Measurements from ENCODE around the gene FEM1B. TPM values are rescaled to one million over a fixed set of nuclear protein-coding genes. Genes with fewer than 3 reads are reported as not detected.

The FEM1B gene
- total RNA-seq, 1 donor from 2014 or later = 54.1 TPM

DNA sequence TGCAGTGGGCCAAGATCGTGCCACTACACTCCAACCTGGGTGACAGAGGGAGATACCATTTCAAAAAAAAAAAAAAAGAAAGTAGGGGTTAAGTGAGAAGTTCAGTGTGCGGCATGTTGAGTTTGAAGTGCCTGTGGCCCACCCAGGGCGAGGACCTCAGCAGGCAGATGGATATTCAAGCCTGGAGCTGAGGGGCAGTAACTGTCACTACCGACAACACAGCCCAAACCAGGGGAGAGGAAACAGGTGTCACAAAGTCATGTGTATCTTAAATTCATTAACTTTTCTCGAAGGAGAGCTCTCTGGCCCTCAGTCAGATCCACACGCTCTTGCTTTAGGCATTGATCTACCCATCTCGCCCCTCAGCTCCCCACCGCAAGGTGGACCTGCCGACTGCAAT is 45.3 kb downstream of the FEM1B start:
- DNase-seq (ENCODE audit: low read depth) = no peak

DNA sequence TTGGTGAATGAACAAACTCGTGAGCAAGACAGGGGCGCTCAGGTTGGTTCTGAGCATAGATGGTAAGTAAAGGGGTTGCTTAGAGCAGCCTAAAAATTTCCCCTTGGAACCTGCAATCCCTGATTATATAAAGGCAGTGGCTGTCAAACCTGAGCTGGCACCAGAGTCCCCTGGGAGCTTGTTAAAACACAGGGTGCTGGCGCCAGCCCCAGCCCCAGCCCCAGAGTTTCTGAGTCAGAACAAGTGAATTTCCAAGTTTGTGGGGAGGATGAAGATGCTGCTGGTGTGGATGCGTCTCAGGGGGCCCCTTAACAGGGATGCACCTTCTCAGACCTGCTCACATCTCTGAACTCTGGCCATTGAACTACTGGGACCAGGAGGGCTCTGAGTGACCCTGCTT is 48.2 kb downstream of the FEM1B start:
- DNase-seq (ENCODE audit: low read depth) = no peak

DNA sequence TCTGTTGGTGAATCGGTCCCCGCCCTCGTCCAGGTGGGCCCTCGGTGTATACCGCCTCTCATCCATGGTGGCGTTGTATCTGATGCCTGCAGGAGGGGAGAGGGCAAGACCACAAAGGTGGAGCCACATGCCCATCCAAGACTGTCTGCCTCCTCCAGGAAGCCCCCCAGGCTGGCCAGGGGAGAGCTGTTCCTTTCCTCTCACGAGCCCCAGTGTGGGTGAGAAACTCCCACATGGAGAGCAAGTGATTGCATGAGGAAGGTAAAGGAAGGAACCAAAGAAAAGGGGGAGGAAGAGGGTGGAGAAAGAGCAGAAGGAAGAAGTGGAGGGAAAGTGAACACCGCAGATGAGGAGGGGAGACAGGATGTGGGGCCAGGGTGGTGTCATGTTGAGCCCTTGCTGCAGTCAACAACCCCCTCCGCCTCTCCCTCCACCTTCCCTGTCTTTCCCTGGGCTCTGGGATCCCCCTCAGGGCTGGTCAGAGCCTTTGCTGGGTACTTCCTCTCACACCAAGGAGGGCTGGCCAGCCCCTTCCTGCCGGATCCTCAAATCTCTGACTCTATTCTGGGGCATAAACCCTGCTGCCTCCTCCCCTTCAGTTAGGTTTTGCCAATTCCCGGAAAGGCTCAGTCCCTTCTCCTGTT is 49.3 kb downstream of the FEM1B start:
- no peak for DNase-seq (ENCODE audit: low read depth)

DNA sequence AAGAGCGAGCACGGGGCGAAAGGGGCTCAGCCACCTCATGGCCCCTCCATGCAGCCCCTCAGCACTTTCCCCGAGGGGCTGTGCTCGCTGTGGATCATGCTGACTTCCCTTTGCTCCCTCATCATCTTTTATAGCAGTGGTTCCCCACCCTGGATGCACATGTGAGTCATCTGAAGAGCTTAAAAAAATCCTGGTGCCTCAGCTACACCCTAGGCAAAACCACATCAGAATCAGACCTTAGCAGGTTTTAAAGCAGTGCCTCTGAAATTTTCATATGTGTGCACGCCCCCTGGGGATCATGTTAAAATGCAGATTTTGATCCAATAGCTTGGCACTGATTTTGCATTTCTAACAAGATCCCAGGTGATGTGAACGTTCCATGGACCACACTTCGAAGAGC is 50.9 kb downstream of the FEM1B start:
- no peak for DNase-seq (ENCODE audit: low read depth)

DNA sequence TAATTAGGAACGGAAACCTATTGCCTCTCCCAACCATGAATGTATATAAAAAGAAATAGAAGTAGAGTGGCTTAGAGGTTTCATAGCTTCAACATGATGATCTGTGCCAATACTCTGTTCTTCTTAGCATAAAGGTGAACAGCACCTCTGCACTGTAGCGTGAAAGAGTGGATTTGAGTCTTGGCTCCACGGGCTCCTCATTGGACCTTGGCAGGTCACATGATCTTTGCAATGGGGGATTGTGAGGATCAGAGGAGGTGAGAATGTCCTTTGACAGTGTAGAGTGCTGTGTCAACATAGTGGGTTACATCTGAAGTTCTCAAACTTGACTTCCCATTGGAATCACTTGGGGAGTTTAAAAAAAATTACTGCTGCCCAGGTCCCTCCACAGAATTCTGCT is 51.4 kb downstream of the FEM1B start:
- no peak for DNase-seq (ENCODE audit: low read depth)

DNA sequence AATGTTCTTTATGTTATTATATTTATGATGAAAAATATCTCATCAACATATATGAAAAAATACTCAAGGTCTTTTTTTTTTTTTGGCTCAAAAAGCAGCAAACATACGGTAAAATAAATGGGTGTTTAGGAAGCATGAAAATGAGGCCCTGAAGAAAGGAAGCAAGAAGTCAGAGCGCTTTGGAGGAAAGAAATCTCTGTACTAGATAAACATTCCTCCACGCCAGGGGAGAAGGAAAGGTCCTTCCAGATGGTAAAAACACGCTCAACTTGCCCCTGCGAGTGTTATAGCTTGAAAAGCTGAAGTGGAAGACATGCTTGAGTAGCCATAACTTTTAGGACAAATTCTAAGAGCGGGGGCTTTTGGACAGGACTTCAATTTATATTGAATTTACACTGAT is 52.9 kb downstream of the FEM1B start:
- DNase-seq (ENCODE audit: low read depth) = no peak

DNA sequence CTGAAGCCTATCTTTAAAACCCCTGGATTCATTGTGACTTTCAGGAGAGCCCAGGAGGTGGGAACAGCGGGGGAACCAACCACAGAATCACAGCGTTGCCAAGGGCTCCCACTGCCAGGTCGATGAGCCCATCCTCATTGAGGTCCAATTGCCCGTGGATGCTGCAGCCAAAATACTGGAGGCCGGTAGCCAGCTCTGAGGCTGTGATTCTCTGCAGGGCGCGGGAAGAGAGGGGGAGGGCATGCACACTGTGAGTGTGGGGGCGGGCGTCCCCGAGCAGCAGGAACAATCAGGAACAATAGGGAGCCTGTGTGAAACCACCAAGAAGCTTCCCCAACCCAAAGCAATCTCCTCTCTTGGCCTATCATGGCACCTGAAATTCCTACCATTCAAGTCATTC is 53.4 kb downstream of the FEM1B start:
- DNase-seq (ENCODE audit: low read depth) = no peak

DNA sequence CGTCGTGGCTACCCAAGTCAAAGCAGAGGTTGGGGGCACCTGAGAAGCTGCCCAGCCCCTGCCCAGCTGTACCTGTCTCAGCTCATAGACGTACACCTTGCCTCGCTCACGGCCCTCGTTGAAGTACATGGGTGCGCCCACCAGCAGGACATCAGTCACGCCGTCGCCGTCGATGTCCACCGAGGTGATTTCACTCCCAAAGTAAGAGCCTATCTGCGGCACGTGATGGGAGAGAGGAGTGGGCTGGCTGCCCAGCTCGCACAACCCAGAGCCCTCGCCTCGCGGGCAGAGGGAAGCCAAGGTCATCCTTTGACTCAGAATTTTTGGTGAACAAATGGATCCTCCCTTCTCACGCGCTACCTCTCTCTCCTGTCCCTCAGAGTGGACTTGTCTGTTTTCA is 54.7 kb downstream of the FEM1B start:
- no peak for DNase-seq (ENCODE audit: low read depth)

DNA sequence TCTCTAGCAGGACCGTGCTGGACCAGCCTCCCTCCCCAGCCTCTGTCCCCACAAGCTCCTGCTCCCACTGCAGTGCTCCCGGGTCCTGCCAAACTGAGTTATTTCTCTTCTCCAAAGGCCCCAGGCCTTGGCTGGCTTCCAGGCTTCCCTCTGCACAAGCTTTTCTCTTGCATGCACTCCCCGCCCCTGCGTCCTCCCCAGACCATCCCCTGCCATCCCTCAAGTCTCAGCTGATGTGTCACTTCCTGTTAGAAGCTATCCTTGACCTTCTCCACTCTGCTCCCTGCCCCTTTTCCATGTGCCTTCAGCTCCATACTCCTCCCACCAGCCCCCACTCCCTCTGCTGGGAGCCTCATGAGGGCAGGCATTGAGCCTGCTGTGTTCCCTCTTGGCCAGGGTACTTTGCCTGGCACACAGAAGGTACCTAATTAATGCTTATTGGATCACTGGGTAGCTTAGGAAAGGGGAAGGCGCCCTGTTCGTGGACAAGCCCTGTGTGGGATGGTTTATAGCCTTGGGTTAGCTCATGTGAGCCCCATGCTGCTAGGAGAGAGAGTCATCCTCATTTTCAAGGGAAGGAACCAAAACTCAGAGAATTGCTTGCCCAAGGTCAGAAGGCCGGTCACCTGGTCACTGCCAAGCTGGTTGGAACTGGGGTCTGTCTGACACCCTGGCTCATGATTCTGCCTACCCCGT is 56.4 kb downstream of the FEM1B start:
- no peak for DNase-seq (ENCODE audit: low read depth)

DNA sequence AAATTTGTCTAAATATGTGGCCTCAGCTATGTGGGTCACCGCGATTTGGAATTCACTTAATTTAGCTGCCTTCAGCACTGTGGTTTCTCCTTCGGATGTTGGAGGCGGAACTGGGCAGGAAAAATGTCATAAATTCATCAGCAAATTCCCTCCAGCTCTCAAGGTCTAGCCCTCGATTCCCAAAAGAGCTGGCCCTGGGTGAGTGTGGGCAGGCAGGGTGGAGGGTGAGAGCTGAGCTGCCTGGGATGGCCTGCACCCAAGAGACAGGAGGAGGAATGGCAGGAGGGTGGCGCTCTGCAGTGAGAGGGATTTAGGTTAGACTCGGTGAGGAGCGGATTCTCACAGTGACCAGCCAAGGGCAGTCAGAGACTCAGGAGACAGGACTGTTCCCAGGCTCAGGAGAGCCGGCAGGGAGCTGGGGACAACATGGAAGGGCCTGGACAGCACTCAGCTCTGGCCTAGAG is 57.1 kb downstream of the FEM1B start:
- peak; percentile 31 for DNase-seq (ENCODE audit: low read depth)

DNA sequence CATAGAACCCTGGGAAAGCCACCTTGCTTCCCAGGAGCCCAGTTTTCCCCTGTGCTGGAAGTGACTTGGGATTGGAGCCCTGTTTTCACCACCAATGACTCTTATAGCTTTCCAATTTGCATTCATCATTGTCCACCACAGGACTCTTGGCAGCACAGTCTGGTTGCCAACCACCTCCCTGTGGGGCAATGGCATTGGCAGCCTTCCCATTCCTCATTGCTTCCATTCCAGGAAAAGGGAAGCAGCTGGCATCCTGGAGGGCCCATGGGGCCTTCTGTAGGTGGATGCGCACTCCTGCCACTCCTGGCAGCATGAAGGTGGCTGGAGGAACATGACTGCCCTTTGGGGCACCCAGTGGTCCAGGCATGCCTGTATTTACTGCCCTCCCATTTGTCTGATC is 57.7 kb downstream of the FEM1B start:
- DNase-seq (ENCODE audit: low read depth) = peak; percentile 95

DNA sequence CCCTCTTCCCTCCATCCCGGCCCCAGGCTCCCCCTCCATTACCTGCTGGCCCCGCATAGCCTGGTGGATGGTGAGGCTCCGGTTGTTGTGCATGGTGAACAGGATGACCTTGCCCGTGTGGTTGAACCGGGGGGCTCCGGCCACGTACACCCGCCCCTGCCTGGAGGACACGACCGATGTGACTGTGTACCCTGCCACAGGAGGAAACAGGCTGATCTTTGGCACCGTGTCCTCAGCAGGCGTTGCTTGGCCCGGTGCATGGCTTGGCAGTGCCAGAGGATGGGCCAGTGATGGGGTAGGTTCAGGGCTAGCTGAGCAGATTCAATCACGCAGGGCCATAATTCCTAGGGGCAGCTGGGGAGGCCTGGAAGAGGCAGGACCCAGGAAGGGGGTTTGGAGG is 58.1 kb downstream of the FEM1B start:
- no peak for DNase-seq (ENCODE audit: low read depth)

DNA sequence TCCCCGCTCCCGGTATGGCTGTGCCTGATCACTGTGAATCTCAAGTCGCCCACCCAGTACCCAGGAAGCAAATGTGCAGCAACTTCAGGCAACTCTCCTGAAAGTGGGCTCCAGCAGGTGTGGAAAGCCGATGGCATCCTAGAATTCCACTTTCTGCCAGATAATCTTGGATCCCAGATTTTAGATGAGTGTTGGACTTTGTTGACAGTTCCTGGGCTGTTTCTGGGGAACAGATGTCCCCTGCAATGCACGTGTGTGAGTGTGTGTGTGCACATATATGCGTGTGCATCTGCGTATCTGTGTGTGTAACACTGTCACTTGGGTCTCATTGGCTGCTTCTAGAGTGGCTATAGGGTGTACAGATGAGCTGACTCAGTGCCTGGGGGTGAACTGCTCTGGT is 59.0 kb downstream of the FEM1B start:
- no peak for DNase-seq (ENCODE audit: low read depth)

DNA sequence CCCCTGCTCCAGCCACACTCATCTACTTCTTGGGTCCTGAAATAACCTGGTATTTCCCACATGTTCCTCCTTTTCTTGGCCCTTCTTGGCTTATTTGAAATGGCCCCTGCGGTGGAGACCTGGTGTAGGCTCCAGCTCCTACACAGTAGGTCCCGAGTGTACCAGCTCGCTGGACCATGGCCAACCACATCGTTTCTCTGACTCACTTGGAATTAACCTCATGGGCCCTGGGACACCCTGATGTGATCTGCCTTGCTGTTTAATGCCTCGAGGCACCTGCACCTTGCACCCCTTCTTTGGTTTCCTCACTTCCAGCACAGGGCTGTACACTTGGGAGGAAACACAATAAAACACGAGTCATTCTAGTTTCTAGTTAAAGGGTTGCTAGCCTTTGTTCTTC is 60.3 kb downstream of the FEM1B start:
- DNase-seq (ENCODE audit: low read depth) = peak; percentile 94

DNA sequence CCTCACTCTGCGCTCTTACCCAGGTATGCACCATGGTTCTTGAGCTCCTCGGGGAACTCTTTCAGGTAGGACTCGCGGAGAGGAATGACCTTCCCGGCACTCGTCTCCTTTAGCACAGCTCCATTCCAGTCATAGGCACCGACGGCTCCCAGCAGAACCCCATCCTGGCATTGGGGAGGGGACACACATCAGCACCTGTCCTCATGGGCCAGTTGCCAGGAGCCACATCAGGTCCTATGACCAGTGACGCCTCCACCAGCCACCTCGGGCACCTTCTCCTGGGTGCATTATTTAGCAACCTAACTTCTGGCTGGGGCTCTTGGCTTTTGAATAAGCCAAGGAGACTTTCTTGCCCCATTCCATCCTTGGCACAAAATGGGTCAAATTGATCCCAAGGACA is 61.9 kb downstream of the FEM1B start:
- no peak for DNase-seq (ENCODE audit: low read depth)

DNA sequence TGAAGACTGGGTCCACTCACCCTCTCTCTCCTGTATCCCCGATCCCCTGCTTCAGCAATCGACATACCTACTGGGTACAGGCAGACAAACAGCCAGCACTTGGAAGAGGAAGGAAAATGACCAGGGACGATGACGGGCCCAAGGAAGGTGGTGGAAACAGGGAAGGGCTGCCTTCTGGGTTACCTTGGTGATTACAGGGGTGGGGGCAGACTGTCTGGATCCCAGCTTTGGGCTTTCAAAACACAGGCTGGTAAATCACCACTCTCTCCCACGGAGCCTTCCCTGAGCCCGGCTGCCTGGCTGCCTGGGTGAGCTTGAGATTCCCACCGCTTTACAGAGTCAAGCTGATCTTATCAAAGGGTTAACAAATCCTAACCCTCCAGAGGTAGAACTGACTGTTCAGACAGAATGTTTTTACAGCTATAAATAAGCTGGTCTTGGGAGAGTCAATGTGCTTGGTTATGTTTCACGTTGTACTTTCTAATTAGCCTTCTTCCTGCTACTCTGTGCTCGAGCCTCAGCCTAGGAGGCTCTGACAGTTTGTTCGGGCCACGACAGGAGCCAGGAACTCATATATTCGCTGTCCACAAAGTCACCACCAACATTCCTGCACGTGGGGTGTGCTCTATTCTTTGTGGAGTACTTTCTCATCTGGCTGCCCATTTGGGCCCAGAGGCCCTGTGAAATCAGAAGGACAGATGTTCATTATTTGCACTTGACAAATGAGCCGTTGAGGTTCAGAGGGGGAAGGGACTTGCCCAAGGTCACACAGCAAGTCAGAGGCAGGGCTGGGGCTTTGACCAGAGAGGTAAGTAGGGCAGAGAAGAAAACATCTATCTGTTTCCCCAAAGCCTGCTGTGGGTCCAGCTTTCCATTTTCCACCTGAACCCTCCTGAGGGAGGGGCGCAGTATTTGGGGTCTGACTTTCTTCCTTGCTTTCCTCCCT is 63.5 kb downstream of the FEM1B start:
- peak; percentile 53 for DNase-seq (ENCODE audit: low read depth)

DNA sequence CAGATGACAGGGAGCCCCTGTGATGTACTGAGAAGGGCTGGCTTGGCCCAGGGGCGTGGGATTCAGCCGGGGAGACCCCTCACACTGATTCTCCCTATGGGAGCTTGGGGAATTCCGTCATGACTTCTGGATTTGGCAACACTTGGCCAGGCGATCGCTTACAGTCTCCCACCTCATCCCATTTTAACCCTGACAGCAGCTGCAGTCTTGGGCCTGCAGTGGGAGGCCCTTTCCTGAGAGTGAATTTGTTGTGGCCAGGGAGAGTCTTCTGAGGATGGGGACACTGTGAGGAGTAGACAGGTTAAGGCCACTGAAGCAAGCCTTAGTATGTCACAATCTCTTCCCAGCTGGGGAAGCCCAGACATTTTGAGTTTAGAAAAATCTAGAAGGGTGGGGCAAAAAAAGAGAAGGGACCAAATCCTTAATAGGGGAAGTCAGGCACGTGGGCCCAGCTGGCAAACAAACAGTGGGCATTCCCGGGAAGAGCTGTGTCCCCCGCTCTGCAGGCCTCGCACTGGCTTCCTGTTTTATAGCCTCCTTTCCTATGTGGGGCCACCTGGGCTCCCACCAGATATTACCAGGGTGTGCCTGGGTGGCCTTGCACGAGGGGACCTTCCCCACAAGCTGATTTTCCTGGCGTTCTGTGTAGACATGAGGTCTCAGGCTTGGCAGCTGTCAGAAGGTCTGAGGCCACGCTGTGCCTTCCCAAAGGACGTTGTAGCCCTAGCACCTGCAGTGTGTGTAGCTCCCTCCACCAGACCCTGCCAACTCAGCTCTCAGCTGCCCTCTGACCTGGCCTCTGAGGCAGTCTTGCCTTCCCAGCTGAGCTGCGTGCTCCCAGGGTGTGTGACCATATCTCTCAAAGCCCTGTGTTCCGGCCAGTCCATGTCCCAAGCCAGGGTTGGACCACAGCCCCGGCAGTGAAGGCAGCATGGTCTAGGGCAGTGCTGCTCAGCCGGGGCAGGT is 64.5 kb downstream of the FEM1B start:
- no peak for DNase-seq (ENCODE audit: low read depth)

DNA sequence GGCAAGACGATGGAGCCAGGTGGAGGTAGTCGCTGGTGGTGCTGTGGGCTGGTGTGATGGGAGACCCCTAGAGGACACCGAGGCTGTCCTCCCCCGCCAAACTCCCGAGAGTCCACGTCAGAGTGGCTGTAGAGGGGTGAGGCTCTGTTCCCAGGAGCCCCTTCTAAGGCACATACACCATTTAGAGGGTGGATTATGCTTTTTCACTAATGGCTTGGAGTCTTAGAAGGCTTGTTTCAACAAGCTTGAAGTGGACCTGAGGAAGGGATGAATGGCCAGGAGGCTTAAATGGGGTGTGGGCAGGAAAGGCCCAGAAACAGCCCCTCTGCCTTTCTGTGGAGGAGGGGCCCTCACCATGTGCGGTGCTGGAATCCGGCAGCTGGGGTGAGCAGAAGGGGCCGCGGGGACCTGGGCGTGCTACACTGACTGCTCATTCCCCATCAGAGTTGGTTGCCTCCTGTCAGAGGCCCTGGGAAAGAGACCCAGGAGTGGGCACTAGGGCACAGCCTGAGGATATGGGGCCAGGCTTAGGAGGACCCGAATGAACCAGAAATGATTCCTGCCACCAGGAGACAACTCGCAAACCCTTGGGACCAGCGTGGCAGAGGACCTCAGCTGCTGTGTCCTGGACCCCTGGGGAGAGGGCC is 66.2 kb downstream of the FEM1B start:
- no peak for DNase-seq (ENCODE audit: low read depth)

DNA sequence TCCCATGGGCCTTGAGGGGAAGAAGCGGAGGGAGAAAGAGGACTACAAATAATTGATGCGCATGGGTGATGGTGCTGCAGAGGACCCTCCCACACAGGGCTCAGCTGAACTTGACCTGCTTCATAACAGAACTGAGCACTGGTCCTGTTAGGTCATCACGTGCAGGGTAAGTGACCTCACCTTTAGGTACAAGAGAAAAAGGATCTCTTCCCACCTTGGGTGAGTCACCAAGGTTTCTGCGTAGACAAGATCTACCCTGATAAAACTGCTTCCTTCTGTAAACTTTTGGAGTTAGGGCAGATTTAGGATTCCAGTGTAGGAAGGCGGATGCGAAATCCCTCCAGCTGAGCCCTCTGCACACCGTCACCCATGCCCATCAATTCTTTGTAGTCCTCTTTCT is 67.1 kb downstream of the FEM1B start:
- no peak for DNase-seq (ENCODE audit: low read depth)
